ENCODE results near the gene SOX30.

DNA sequence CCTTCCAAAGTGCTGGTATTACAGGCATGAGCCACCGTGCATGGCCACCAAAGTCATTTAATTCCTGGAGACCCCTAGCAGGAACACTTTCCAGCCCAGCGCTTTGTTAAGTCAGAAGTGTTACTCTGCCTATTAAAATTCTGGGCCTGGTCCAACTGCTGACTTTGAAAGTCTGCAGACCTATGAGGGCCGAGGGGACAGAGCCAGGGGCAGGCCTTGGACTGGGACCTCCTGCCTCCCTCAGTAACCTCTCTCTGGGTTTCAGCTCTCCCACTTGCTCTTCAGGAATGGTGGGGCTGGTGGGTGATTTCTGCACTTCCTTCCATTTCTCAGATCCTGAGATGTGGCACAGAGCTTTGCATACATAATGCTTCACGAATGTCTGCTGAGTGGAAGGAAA lies 28.8 kb upstream of the SOX30 start:
- TF ChIP-seq, protein P1, sequence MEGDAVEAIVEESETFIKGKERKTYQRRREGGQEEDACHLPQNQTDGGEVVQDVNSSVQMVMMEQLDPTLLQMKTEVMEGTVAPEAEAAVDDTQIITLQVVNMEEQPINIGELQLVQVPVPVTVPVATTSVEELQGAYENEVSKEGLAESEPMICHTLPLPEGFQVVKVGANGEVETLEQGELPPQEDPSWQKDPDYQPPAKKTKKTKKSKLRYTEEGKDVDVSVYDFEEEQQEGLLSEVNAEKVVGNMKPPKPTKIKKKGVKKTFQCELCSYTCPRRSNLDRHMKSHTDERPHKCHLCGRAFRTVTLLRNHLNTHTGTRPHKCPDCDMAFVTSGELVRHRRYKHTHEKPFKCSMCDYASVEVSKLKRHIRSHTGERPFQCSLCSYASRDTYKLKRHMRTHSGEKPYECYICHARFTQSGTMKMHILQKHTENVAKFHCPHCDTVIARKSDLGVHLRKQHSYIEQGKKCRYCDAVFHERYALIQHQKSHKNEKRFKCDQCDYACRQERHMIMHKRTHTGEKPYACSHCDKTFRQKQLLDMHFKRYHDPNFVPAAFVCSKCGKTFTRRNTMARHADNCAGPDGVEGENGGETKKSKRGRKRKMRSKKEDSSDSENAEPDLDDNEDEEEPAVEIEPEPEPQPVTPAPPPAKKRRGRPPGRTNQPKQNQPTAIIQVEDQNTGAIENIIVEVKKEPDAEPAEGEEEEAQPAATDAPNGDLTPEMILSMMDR (IDR thresholded peaks at IDR 0.05): no peak
- no peak for TF ChIP-seq POLR2A (IDR thresholded peaks at IDR 0.05)

Measured in body of pancreas (tissue), 4 donors.